SK-N-MC (cell line): ENCODE measurements around the gene FBXL4.

Source experiments
- EZH2 ChIP-seq: fragments of 200-600 bp; sonication (generic); IDR thresholded peaks from one replicate; pipeline ENCODE4 v1.6.1; 2017; ENCODE audit warnings: antibody characterized with exemption
- POLR2AphosphoS5 ChIP-seq: IDR thresholded peaks from 2 replicates; pipeline ENCODE4 v1.6.1; 2012; ENCODE audit warnings: mild to moderate bottlenecking, low read depth, low read length, borderline replicate concordance

DNA sequence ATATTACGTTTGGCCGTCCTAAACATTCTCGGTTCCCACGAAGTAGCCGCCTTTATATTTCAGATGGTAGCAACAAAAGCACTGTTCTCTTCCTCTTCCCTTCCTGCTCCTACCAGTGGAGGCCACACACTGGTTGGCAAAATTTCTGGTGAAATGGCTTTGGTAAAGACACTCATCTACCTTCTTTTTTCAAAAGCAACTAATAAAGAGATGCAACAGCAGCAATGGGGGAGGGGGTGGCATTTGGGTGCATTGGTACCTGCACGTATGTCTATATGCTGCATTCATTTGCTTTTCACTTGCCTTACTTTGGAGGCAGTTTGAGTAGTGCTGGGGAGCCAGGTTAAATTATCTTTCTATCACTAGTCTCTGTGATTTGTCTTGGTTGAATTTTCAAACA lies 107.4 kb downstream of the FBXL4 start:
- TF ChIP-seq POLR2AphosphoS5 (peak; percentile 27; the same call in 1 of the 2 replicates), EZH2 (no peak)
